Calu3 (cell line): ENCODE measurements around the gene L1CAM. TPM values are rescaled to one million over a fixed set of nuclear protein-coding genes. Genes with fewer than 3 reads are reported as not detected.

Source experiments
- BruUV-seq: library from RNA; stranded (reverse); fragments of 400-500 nt; replicated peaks from 2 replicates; lab custom pipeline; 2021; lab: Mats Ljungman, UMichigan
- CTCF ChIA-PET: fragments of 300-600 bp; sonication (Branson Sonifier 250); formaldehyde crosslinking; loops from one replicate; lab custom pipeline; 2022; ENCODE audit warnings: antibody characterized with exemption; lab: Charles Lee
- DNase-seq: peaks from one replicate; pipeline ENCODE4 v3.0.0; 2022
- H3K27ac Mint-ChIP-seq: one replicate; pipeline ENCODE4 v1.8.0; 2022; ENCODE audit warnings: mixed read lengths; ENCODE audit not compliant: unreplicated experiment
- H3K27me3 Mint-ChIP-seq: one replicate; pipeline ENCODE4 v1.8.0; 2022; ENCODE audit warnings: mixed read lengths; ENCODE audit not compliant: unreplicated experiment
- H3K36me3 Mint-ChIP-seq: one replicate; pipeline ENCODE4 v1.8.0; 2022; ENCODE audit warnings: mild to moderate bottlenecking, moderate library complexity, mixed read lengths; ENCODE audit not compliant: insufficient read depth, unreplicated experiment
- H3K4me1 Mint-ChIP-seq: one replicate; pipeline ENCODE4 v1.8.0; 2022; ENCODE audit warnings: mild to moderate bottlenecking, low read depth, mixed read lengths; ENCODE audit not compliant: unreplicated experiment
- H3K4me3 Mint-ChIP-seq: one replicate; pipeline ENCODE4 v1.8.0; 2022; ENCODE audit warnings: mild to moderate bottlenecking, low read depth, moderate library complexity, mixed read lengths; ENCODE audit not compliant: unreplicated experiment
- H3K9me3 Mint-ChIP-seq: one replicate; pipeline ENCODE4 v1.8.0; 2022; ENCODE audit warnings: low read depth, mixed read lengths; ENCODE audit not compliant: unreplicated experiment
- CTCF ChIP-seq: fragments of 200-600 bp; IDR thresholded peaks from one replicate; pipeline ENCODE4 v1.8.0; 2022; ENCODE audit warnings: antibody characterized with exemption; ENCODE audit not compliant: unreplicated experiment
- intact Hi-C: fragments of 100-400 bp; cut with micrococcal nuclease; formaldehyde crosslinking; loops from one replicate; pipeline ENCODE4 v1.10.0; 2022; ENCODE audit not compliant: unreplicated experiment
- total RNA-seq: library from RNA; stranded (reverse); gene quantifications from 2 replicates; pipeline ENCODE4 v1.2.3, GENCODE V29; 2022

L1CAM gene
- total RNA-seq, 1 experiment from 2014 or later: 14.2 TPM

- Mint-ChIP-seq H3K4me3 (no peak overlapping the region), H3K4me1 (no peaks in the 10 kb centered on the region), H3K27me3 (no peaks in the 10 kb centered on the region), H3K36me3 (peaks cover 7% of the 10 kb centered on the region), H3K9me3 (no peaks in the 10 kb centered on the region), H3K27ac (no peak overlapping the region)
- no TSS peak for BruUV-seq
- DNase-seq: no peak
- CTCF ChIA-PET: no interaction called here
- no peak for TF ChIP-seq CTCF
- intact Hi-C loops: no loop called here
Observed at GRCh38 chrX:153868576-153869472, 17.1 kb downstream of the L1CAM start.

GRCh38 chrX:153867671-153868070 is 18.3 kb downstream of the L1CAM start:
- H3K36me3 Mint-ChIP-seq: peaks cover 12% of the 10 kb centered on the region
- no peak for DNase-seq
- BruUV-seq: no TSS peak
- H3K9me3 Mint-ChIP-seq: no peaks in the 10 kb centered on the region
- H3K4me1 Mint-ChIP-seq: no peaks in the 10 kb centered on the region
- intact Hi-C loops: no loop called here
- TF ChIP-seq CTCF: no peak
- no peak overlapping the region for H3K27ac Mint-ChIP-seq
- CTCF ChIA-PET: no interaction called here
- no peak overlapping the region for H3K4me3 Mint-ChIP-seq
- no peaks in the 10 kb centered on the region for H3K27me3 Mint-ChIP-seq

GRCh38 chrX:153867139-153867538 is 18.8 kb downstream of the L1CAM start:
- peaks cover 12% of the 10 kb centered on the region for H3K36me3 Mint-ChIP-seq
- no peak overlapping the region for H3K27ac Mint-ChIP-seq
- CTCF ChIA-PET: no interaction called here
- H3K9me3 Mint-ChIP-seq: no peaks in the 10 kb centered on the region
- H3K4me1 Mint-ChIP-seq: no peaks in the 10 kb centered on the region
- intact Hi-C loops: no loop called here
- H3K4me3 Mint-ChIP-seq: no peak overlapping the region
- BruUV-seq: no TSS peak
- no peaks in the 10 kb centered on the region for H3K27me3 Mint-ChIP-seq
- no peak for DNase-seq
- TF ChIP-seq CTCF: no peak

GRCh38 chrX:153866302-153867019 is 19.5 kb downstream of the L1CAM start:
- H3K27ac Mint-ChIP-seq: no peak overlapping the region
- CTCF ChIA-PET: no interaction called here
- BruUV-seq: no TSS peak
- intact Hi-C loops: no loop called here
- H3K27me3 Mint-ChIP-seq: no peaks in the 10 kb centered on the region
- DNase-seq: no peak
- no peaks in the 10 kb centered on the region for H3K9me3 Mint-ChIP-seq
- TF ChIP-seq CTCF: no peak
- H3K36me3 Mint-ChIP-seq: peaks cover 12% of the 10 kb centered on the region
- H3K4me1 Mint-ChIP-seq: no peaks in the 10 kb centered on the region
- H3K4me3 Mint-ChIP-seq: no peak overlapping the region
